SK-N-SH treated with all-trans-retinoic acid at 6 μM for 48 hours (cell line): Measurements from ENCODE around the gene IFITM1.
A peak's percentile ranks its signal among the peaks of the same experiment; 100 is the strongest.
"Not testable (repeated sequence)": the region's sequence is repeated elsewhere in the genome, so short reads cannot be mapped to it uniquely, and the experiment has no call there.

ENCODE experiments used
- ATAC-seq: fragments of 200-7000 bp; cut with Tn5 transposase; 3 replicates; pipeline ENCODE4 v1.9.1; 2020; ENCODE audit warnings: mild to moderate bottlenecking, moderate library complexity
- BACH2 ChIP-seq: fragments of 250-450 bp; sonication (Bioruptor Pico); IDR thresholded peaks from 2 replicates; pipeline ENCODE4 v1.9.0; 2021; ENCODE audit warnings: mild to moderate bottlenecking, borderline replicate concordance
- CREB5 ChIP-seq: fragments of 250-450 bp; sonication (Bioruptor Pico); IDR thresholded peaks from 2 replicates; pipeline ENCODE4 v1.5.1; 2020; ENCODE audit warnings: low read depth, mild to moderate bottlenecking, moderate library complexity
- CSDC2 ChIP-seq: fragments of 250-450 bp; sonication (Bioruptor Pico); IDR thresholded peaks from 2 replicates; pipeline ENCODE4 v1.5.0; 2020; ENCODE audit warnings: mild to moderate bottlenecking, moderate library complexity
- ESRRG ChIP-seq: fragments of 250-450 bp; sonication (Bioruptor Pico); IDR thresholded peaks from 2 replicates; pipeline ENCODE4 v1.6.1; 2021; ENCODE audit warnings: mild to moderate bottlenecking
- GLIS3 ChIP-seq: fragments of 250-450 bp; sonication (Bioruptor Pico); IDR thresholded peaks from 2 replicates; pipeline ENCODE4 v1.5.0; 2020; ENCODE audit warnings: mild to moderate bottlenecking, moderate library complexity
- ISL1 ChIP-seq: fragments of 250-450 bp; sonication (Bioruptor Pico); IDR thresholded peaks from 2 replicates; pipeline ENCODE4 v2.1.2; 2022; ENCODE audit warnings: mild to moderate bottlenecking, moderate library complexity
- PATZ1 ChIP-seq: fragments of 250-450 bp; sonication (Bioruptor Pico); IDR thresholded peaks from 2 replicates; pipeline ENCODE4 v1.8.0; 2020; ENCODE audit warnings: mild to moderate bottlenecking, moderate library complexity, borderline replicate concordance
- POU6F1 ChIP-seq: fragments of 250-450 bp; sonication (Bioruptor Pico); IDR thresholded peaks from 2 replicates; pipeline ENCODE4 v1.8.0; 2021; ENCODE audit warnings: low read depth, mild to moderate bottlenecking, moderate library complexity, borderline replicate concordance
- RARB ChIP-seq: fragments of 250-450 bp; sonication (Bioruptor Pico); IDR thresholded peaks from 2 replicates; pipeline ENCODE4 v1.8.0; 2021; ENCODE audit warnings: mild to moderate bottlenecking, moderate library complexity
- SNAI2 ChIP-seq: fragments of 250-450 bp; sonication (Bioruptor Pico); IDR thresholded peaks from 2 replicates; pipeline ENCODE4 v1.5.0; 2020; ENCODE audit warnings: mild to moderate bottlenecking, moderate library complexity
- TOX ChIP-seq: fragments of 250-450 bp; sonication (Bioruptor Pico); IDR thresholded peaks from 2 replicates; pipeline ENCODE4 v1.8.0; 2021; ENCODE audit warnings: mild to moderate bottlenecking, moderate library complexity, borderline replicate concordance
- ZC3H10 ChIP-seq: fragments of 250-450 bp; sonication (Bioruptor Pico); IDR thresholded peaks from 2 replicates; pipeline ENCODE4 v1.5.1; 2021; ENCODE audit warnings: mild to moderate bottlenecking, moderate library complexity
- ZFP3 ChIP-seq: fragments of 250-450 bp; sonication (Bioruptor Pico); IDR thresholded peaks from 2 replicates; pipeline ENCODE4 v1.5.0; 2020; ENCODE audit warnings: mild to moderate bottlenecking, moderate library complexity
- ZFP30 ChIP-seq: fragments of 450-650 bp; formaldehyde crosslinking; IDR thresholded peaks from 2 replicates; pipeline ENCODE4 v1.5.0; 2022; ENCODE audit warnings: mild to moderate bottlenecking, moderate library complexity
- ZNF565 ChIP-seq: fragments of 450-650 bp; formaldehyde crosslinking; conservative IDR thresholded peaks from 2 replicates; pipeline ENCODE4 v1.5.0; 2020; ENCODE audit warnings: low read depth, mild to moderate bottlenecking, moderate library complexity
- TF ChIP-seq, protein P1 (sequence below): fragments of 250-450 bp; sonication (Bioruptor Pico); IDR thresholded peaks from 2 replicates; pipeline ENCODE4 v1.5.0; 2020; ENCODE audit warnings: mild to moderate bottlenecking, moderate library complexity

IFITM1 gene

DNA sequence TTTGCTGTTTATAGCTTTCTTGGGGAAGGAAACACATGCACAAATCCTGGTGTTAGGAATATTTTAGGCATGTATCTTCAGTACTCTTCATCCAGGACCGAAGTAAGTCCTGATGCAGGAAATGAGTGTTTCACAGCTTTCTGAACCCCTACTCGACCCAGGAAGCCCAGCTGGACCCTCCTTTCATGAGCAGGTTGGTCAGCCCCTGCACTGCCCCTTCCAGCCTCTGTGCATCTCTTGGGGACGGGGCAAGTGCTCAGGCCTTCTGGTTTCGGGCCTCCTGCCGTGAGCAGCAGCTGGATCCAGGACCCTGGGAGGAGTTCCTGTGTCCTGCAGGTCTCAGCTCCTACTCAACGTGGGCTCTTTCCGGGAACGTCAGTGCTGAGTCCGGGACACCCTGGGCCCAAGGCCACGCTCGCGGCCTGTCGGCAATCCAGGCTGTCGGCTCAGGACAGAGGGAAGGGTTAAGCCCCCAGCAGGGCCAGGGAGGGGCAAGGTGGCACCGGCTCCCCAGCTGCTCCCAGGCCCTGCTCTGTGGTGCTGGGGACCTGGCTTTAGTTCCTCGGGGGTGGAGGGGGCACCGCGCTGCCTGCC lies 3.8 kb upstream of the IFITM1 start:
- 0 out of 2 replicates have a peak, but pooled peaks have one; percentile 18 for TF ChIP-seq ZFP3 (CRISPR knock-in tag)

DNA sequence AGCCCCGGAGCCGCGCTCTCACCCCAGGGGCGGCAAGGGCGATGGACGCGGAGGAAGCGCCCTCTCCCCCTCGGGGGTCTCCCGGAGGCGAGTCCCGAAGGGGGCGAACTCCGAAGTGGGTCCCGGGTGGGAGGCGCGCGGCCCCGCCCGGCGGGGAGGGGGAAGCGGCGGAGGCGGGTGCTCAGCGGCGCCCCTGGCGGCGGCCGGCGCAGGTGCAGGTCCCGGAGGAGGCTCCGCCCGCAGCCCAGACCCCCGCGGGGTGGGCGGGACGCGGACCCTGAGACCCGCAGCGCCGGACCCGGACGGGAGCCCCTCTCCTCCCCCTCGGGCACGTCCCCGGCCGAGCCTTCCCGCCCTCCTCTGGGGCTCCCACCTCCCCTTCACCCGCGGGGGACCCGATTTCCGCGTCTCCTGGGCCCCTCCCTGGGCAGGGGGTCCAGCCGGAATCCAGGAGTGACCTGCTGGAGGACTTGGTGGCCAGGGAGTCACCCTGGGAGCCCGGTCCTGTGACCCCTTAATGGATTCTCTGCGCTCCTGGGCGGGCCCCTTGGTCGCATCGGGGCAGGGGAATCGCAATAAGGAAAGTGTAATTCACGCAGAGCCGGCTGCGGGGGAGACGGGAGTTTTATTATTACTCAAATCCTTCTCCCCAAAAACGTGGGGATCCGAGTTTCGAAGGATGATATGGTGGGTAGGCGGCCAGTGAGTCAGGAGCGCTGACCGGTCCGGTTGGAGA lies 2.7 kb upstream of the IFITM1 start:
- ATAC-seq: peak; percentile 43

More for the DNA sequence above, 3.8 kb upstream of the IFITM1 start:
- peak; percentile 4; the same call in 2 of the 3 replicates for ATAC-seq

- ATAC-seq: no peak
- TF ChIP-seq SNAI2 (CRISPR knock-in tag) (no peak), ZFP30 (no peak), ISL1 (CRISPR knock-in tag) (no peak), CREB5 (CRISPR knock-in tag) (no peak), GLIS3 (CRISPR knock-in tag) (no peak)
- TF ChIP-seq, all 23 proteins: peak for 0
These were observed 1.6 kb upstream of the IFITM1 start for GRCh38 chr11:312092-312816.

DNA sequence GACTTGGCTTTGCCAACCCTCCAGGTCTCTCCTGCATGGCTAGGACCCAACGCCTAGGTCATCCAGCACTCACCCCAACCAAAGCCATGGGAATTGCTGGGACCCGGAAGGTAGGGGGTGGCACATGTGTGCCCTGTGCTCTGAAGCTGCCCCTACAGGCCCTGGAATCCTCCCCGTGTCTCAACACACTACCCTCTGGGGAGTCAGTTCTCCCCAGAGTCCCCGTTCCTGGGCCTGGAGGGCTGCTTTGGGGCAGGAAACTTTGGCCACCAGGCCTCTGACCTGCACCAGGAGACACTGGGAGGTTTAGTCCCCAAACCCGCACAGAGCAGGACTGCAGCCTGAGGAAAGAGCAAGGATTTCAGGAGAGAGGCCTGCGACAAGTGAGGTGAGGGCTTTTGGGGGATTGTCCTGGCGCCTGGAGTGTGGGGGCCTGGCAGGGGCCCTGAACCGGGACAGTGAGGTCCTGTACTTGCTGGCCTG lies 495 bp upstream of the IFITM1 start:
- ATAC-seq: no peak
- TF ChIP-seq POU6F1 (CRISPR knock-in tag): no peak
- TF ChIP-seq CSDC2: no peak
- no peak for TF ChIP-seq PATZ1 (CRISPR knock-in tag)
- TF ChIP-seq RARB (CRISPR knock-in tag): no peak
- TF ChIP-seq ZFP30: no peak
- no peak for TF ChIP-seq ZC3H10 (CRISPR knock-in tag)
- no peak for TF ChIP-seq TOX (CRISPR knock-in tag)
- TF ChIP-seq ZNF565 (CRISPR knock-in tag): no peak
- TF ChIP-seq, protein P1, sequence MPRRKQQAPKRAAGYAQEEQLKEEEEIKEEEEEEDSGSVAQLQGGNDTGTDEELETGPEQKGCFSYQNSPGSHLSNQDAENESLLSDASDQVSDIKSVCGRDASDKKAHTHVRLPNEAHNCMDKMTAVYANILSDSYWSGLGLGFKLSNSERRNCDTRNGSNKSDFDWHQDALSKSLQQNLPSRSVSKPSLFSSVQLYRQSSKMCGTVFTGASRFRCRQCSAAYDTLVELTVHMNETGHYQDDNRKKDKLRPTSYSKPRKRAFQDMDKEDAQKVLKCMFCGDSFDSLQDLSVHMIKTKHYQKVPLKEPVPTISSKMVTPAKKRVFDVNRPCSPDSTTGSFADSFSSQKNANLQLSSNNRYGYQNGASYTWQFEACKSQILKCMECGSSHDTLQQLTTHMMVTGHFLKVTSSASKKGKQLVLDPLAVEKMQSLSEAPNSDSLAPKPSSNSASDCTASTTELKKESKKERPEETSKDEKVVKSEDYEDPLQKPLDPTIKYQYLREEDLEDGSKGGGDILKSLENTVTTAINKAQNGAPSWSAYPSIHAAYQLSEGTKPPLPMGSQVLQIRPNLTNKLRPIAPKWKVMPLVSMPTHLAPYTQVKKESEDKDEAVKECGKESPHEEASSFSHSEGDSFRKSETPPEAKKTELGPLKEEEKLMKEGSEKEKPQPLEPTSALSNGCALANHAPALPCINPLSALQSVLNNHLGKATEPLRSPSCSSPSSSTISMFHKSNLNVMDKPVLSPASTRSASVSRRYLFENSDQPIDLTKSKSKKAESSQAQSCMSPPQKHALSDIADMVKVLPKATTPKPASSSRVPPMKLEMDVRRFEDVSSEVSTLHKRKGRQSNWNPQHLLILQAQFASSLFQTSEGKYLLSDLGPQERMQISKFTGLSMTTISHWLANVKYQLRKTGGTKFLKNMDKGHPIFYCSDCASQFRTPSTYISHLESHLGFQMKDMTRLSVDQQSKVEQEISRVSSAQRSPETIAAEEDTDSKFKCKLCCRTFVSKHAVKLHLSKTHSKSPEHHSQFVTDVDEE (CRISPR knock-in tag): no peak
- TF ChIP-seq BACH2 (CRISPR knock-in tag): no peak
- no peak for TF ChIP-seq ESRRG
- no peak for TF ChIP-seq CREB5 (CRISPR knock-in tag)
- TF ChIP-seq, all 23 proteins: peak for 0

DNA sequence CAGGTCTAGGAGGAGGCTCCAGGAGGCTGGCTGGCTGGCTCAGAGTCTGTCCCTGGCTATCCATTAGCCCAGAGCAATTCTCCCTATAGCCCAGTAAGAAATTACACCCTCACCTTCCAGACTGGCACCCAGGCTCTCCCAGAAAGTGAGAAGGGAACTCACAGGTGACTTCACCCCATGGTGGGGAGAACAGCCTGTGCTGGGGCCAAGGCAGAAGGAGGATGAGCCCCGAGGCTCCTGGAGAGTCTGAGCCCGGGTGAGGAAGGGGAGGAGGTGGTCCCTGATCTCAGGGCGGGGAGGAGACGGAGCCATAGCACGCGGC lies 675 bp downstream of the IFITM1 start:
- ATAC-seq: not testable (repeated sequence)
